GM23338 (cell line): Measurements from ENCODE around the gene VANGL1. TPM values are rescaled to one million over a fixed set of nuclear protein-coding genes. Genes with fewer than 3 reads are reported as not detected.

ENCODE experiments used
- ATAC-seq: fragments of 200-7000 bp; cut with Tn5 transposase; 3 replicates; pipeline ENCODE4 v1.9.1; 2020
- DNase-seq: peaks from one replicate; pipeline ENCODE4 v3.0.0-alpha.2; 2015; ENCODE audit warnings: low spot score
- H2AFZ ChIP-seq: fragments of 200-600 bp; sonication (generic); 2 replicates; pipeline ENCODE4 v1.8.0; 2016; ENCODE audit warnings: antibody characterized with exemption, mild to moderate bottlenecking, moderate library complexity
- H3F3A ChIP-seq: fragments of 200-600 bp; sonication (generic); replicated peaks from 2 replicates; pipeline ENCODE4 v1.8.0; 2017; ENCODE audit warnings: antibody characterized with exemption, mixed run types, low read depth
- H3K27ac ChIP-seq: fragments of 200-600 bp; sonication (generic); 2 replicates; pipeline ENCODE4 v1.6.1; 2016; ENCODE audit warnings: low read depth
- H3K27me3 ChIP-seq: fragments of 200-600 bp; sonication (generic); 2 replicates; pipeline ENCODE4 v1.8.0; 2016; ENCODE audit warnings: mild to moderate bottlenecking, mixed run types, moderate library complexity; ENCODE audit not compliant: insufficient read depth
- H3K36me3 ChIP-seq: fragments of 200-600 bp; sonication (generic); 2 replicates; pipeline ENCODE4 v1.8.0; 2016; ENCODE audit warnings: mild to moderate bottlenecking; ENCODE audit not compliant: insufficient read depth
- H3K4me1 ChIP-seq: fragments of 200-600 bp; sonication (generic); 2 replicates; pipeline ENCODE4 v1.8.0; 2016; ENCODE audit warnings: mild to moderate bottlenecking, moderate library complexity; ENCODE audit not compliant: insufficient read depth
- H3K4me2 ChIP-seq: fragments of 200-600 bp; sonication (generic); 2 replicates; pipeline ENCODE4 v1.7.1; 2017; ENCODE audit warnings: mixed run types
- H3K4me3 ChIP-seq: fragments of 200-600 bp; sonication (generic); 2 replicates; pipeline ENCODE4 v1.6.1; 2016; ENCODE audit warnings: mixed run types
- H3K79me2 ChIP-seq: fragments of 200-600 bp; sonication (generic); replicated peaks from 2 replicates; pipeline ENCODE4 v1.8.0; 2017; ENCODE audit warnings: mild to moderate bottlenecking; ENCODE audit not compliant: insufficient read depth
- H3K9me2 ChIP-seq: fragments of 200-600 bp; sonication (generic); 2 replicates; pipeline ENCODE4 v1.8.0; 2017; ENCODE audit not compliant: insufficient read depth
- H4K20me1 ChIP-seq: fragments of 200-600 bp; sonication (generic); replicated peaks from 2 replicates; pipeline ENCODE4 v1.8.0; 2017; ENCODE audit warnings: mild to moderate bottlenecking; ENCODE audit not compliant: insufficient read depth
- H3K27ac Mint-ChIP-seq: 2 replicates; pipeline ENCODE4 v1.8.0; 2020; ENCODE audit warnings: inconsistent platforms, mild to moderate bottlenecking, moderate library complexity, mixed read lengths
- H3K27me3 Mint-ChIP-seq: 3 replicates; pipeline ENCODE4 v1.8.0; 2022; ENCODE audit warnings: low read depth, mild to moderate bottlenecking, moderate library complexity, mixed read lengths, inconsistent platforms; ENCODE audit not compliant: insufficient read depth, poor library complexity
- H3K36me3 Mint-ChIP-seq: 3 replicates; pipeline ENCODE4 v1.8.0; 2021; ENCODE audit warnings: low read depth, mild to moderate bottlenecking, inconsistent platforms, moderate library complexity, mixed read lengths
- H3K4me1 Mint-ChIP-seq: 3 replicates; pipeline ENCODE4 v1.8.0; 2020; ENCODE audit warnings: mild to moderate bottlenecking, inconsistent platforms, mixed read lengths
- H3K4me3 Mint-ChIP-seq: 3 replicates; pipeline ENCODE4 v1.8.0; 2021; ENCODE audit warnings: moderate library complexity, mild to moderate bottlenecking, inconsistent platforms, mixed read lengths
- H3K9me3 Mint-ChIP-seq: 3 replicates; pipeline ENCODE4 v1.8.0; 2020; ENCODE audit warnings: moderate library complexity, mild to moderate bottlenecking, inconsistent platforms, mixed read lengths
- CREB1 ChIP-seq: fragments of 250-450 bp; sonication (Bioruptor Pico); IDR thresholded peaks from 2 replicates; pipeline ENCODE4 v1.5.0; 2020; ENCODE audit warnings: low read depth, mild to moderate bottlenecking, moderate library complexity
- EZH2phosphoT487 ChIP-seq: fragments of 200-600 bp; sonication (generic); IDR thresholded peaks from one replicate; pipeline ENCODE4 v1.8.1; 2018; ENCODE audit warnings: antibody characterized with exemption; ENCODE audit not compliant: unreplicated experiment
- JUNB ChIP-seq: IDR thresholded peaks from one replicate; pipeline ENCODE4 v1.6.1; 2016; ENCODE audit warnings: antibody characterized with exemption; ENCODE audit not compliant: unreplicated experiment
- NANOG ChIP-seq: IDR thresholded peaks from 2 replicates; pipeline ENCODE4 v1.6.1; 2016; ENCODE audit warnings: antibody characterized with exemption, borderline replicate concordance
- long read RNA-seq: library from polyadenylated mRNA; unstranded; transcript quantifications from one replicate; pipeline ENCODE4 v2.0.0, GENCODE V29; 2020; ENCODE audit not compliant: unreplicated experiment
- polyA plus RNA-seq: library from polyadenylated mRNA; unstranded; fragments of >200 nt; fragmentation: Nextera tagmentation; extraction: Ambion mirVana; gene quantifications from 2 replicates; pipeline ENCODE4 v1.2.1, GENCODE V29; 2016
- total RNA-seq: library from RNA; depleted of rRNA; stranded (reverse); fragments of >200 nt; shearing (Covaris generic); gene quantifications from 2 replicates; pipeline ENCODE4 v1.2.3, GENCODE V29; 2014; rRNA removed
- TF ChIP-seq, protein P1 (sequence below), 2 experiments: fragments of 200-600 bp in 1 of 2; sonication (generic) in 1 of 2; conservative IDR thresholded peaks; 2 replicates each; pipeline versions ENCODE4 v1.5.1 to v1.6.1; 2016 to 2017; ENCODE audit warnings: antibody characterized with exemption in 2 of 2, low read depth in 2 of 2, mild to moderate bottlenecking in 2 of 2, moderate library complexity in 1 of 2
- TF ChIP-seq, protein P2 (sequence below): IDR thresholded peaks from one replicate; pipeline ENCODE4 v1.6.1; 2018; ENCODE audit warnings: antibody characterized with exemption; ENCODE audit not compliant: unreplicated experiment

VANGL1 gene
- 11.7 and 14.4 TPM in 2 replicates for total RNA-seq
- 3.3 and 4.4 TPM in 2 replicates for polyA plus RNA-seq
- long read RNA-seq, full-length matches to known transcripts, result 3 of 6 reads
- long read RNA-seq, partial matches to known transcripts, result 0 of 6 reads
- long read RNA-seq, other reads (novel, unspliced or antisense), result 3 of 6 reads

DNA sequence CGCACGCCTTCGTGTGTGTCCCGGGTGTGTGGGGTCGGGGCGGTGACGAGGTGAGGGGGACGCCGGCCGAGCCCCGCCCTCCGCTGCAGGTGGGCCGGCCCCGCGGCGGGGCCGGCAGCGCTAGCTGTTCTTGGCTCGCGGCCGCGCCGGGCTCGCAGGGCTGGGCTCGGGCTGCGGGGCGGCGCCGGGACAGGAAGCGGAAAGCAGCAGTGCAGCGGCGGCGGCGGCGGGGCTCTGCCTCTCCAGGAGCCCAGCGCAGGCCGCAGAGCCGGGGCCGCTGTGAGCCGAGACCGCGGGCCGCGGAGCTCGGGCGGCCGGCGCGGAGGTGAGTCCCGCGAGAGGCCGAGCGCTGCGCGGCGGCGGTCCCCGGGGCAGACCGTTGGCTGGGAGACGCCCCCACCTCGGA, at the start of gene VANGL1:
TSS of gene VANGL1 (plus strand) at position 209 of the 406 bp plus-strand sequence. CDS start 9,444 bp downstream, outside the sequence.
- TF ChIP-seq JUNB, result no peak
- TF ChIP-seq, protein P1, sequence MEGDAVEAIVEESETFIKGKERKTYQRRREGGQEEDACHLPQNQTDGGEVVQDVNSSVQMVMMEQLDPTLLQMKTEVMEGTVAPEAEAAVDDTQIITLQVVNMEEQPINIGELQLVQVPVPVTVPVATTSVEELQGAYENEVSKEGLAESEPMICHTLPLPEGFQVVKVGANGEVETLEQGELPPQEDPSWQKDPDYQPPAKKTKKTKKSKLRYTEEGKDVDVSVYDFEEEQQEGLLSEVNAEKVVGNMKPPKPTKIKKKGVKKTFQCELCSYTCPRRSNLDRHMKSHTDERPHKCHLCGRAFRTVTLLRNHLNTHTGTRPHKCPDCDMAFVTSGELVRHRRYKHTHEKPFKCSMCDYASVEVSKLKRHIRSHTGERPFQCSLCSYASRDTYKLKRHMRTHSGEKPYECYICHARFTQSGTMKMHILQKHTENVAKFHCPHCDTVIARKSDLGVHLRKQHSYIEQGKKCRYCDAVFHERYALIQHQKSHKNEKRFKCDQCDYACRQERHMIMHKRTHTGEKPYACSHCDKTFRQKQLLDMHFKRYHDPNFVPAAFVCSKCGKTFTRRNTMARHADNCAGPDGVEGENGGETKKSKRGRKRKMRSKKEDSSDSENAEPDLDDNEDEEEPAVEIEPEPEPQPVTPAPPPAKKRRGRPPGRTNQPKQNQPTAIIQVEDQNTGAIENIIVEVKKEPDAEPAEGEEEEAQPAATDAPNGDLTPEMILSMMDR (conservative IDR thresholded peaks at IDR 0.05; ENCODE audit: low read depth in 2 of 2), result no peak
- TF ChIP-seq CREB1 (CRISPR knock-in tag), result 0 out of 2 replicates have a peak, but pooled peaks have one; percentile 35
- H2AFZ ChIP-seq, result peak within 1 kb of the TSS; percentile 88
- peak within 1 kb of the TSS; percentile 53; the same call in 1 of the 2 replicates for H3K27ac ChIP-seq
- H3F3A ChIP-seq, result peaks cover 11% of the 10 kb centered on the region; the same call in 1 of the 2 replicates
- peaks cover 41% of the 10 kb centered on the region for H3K79me2 ChIP-seq
- DNase-seq (peak; percentile 76), ATAC-seq (peak; percentile 80)
- H3K4me3 ChIP-seq, result peak within 1 kb of the TSS; percentile 90
- Mint-ChIP-seq H3K27ac (no peak within 1 kb of the TSS; the same call in 1 of the 2 replicates), H3K36me3 (peaks cover 34% of the 10 kb centered on the region), H3K4me3 (peak within 1 kb of the TSS; percentile 88), H3K4me1 (peaks cover 17% of the 10 kb centered on the region), H3K9me3 (peaks cover 40% of the 10 kb centered on the region), H3K27me3 (peaks cover 24% of the 10 kb centered on the region)
- H3K9me2 ChIP-seq, result peaks cover 4% of the 10 kb centered on the region; the same call in 1 of the 2 replicates
- H3K4me1 ChIP-seq, result peaks cover 29% of the 10 kb centered on the region
- H3K4me2 ChIP-seq, result peak within 1 kb of the TSS; percentile 97
- no peaks in the 10 kb centered on the region for H3K36me3 ChIP-seq
- H4K20me1 ChIP-seq, result peaks cover 18% of the 10 kb centered on the region
- H3K27me3 ChIP-seq, result no peaks in the 10 kb centered on the region

DNA sequence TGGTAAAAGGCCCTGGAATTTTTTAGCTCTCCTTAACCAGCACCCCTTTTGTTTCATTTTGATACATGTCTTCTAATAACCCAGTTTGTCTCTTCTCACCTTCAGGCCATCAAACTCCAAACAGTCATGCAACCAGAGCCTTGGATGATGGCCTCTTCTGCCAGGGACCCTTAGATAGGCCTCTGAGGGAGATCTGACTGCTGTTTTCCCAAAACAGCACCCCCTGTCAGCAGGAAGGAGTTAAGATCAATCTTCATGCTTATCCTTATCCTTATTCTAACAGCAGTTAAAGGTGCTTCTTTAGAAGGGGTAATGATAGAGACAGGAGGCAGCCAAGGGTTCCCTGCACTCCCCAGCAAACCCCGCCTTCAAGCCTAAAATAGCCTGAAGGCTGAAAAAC, 49.5 kb upstream of the VANGL1 start:
- Histone ChIP-seq H3K36me3 (0 out of 2 replicates have a peak, but pooled peaks cover 5% of the 10 kb centered on the region), H3K27ac (no peak overlapping the region), H3K27me3 (no peaks in the 10 kb centered on the region), H2AFZ (no peak overlapping the region), H4K20me1 (no peaks in the 10 kb centered on the region), H3K4me3 (no peak overlapping the region), H3F3A (no peaks in the 10 kb centered on the region), H3K4me1 (no peaks in the 10 kb centered on the region), H3K4me2 (no peak overlapping the region), H3K9me2 (no peaks in the 10 kb centered on the region), H3K79me2 (no peaks in the 10 kb centered on the region)
- no peak for TF ChIP-seq EZH2phosphoT487
- no peak for TF ChIP-seq NANOG
- TF ChIP-seq, protein P2, sequence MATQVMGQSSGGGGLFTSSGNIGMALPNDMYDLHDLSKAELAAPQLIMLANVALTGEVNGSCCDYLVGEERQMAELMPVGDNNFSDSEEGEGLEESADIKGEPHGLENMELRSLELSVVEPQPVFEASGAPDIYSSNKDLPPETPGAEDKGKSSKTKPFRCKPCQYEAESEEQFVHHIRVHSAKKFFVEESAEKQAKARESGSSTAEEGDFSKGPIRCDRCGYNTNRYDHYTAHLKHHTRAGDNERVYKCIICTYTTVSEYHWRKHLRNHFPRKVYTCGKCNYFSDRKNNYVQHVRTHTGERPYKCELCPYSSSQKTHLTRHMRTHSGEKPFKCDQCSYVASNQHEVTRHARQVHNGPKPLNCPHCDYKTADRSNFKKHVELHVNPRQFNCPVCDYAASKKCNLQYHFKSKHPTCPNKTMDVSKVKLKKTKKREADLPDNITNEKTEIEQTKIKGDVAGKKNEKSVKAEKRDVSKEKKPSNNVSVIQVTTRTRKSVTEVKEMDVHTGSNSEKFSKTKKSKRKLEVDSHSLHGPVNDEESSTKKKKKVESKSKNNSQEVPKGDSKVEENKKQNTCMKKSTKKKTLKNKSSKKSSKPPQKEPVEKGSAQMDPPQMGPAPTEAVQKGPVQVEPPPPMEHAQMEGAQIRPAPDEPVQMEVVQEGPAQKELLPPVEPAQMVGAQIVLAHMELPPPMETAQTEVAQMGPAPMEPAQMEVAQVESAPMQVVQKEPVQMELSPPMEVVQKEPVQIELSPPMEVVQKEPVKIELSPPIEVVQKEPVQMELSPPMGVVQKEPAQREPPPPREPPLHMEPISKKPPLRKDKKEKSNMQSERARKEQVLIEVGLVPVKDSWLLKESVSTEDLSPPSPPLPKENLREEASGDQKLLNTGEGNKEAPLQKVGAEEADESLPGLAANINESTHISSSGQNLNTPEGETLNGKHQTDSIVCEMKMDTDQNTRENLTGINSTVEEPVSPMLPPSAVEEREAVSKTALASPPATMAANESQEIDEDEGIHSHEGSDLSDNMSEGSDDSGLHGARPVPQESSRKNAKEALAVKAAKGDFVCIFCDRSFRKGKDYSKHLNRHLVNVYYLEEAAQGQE, result no peak
- TF ChIP-seq, protein P1 (conservative IDR thresholded peaks at IDR 0.05; ENCODE audit: low read depth in 2 of 2), result peak; percentile 26 to 30
- Mint-ChIP-seq H3K36me3 (peaks cover 13% of the 10 kb centered on the region), H3K9me3 (peaks cover 46% of the 10 kb centered on the region), H3K27me3 (peaks cover 6% of the 10 kb centered on the region), H3K4me1 (no peaks in the 10 kb centered on the region; the same call in 2 of the 3 replicates), H3K4me3 (no peak overlapping the region), H3K27ac (no peak overlapping the region)
- ATAC-seq, result no peak
- peak; percentile 6 for DNase-seq
